Body of pancreas (tissue), 4 donors: ENCODE results near the gene LHX3. TPM values are rescaled to one million over a fixed set of nuclear protein-coding genes. Genes with fewer than 3 reads are reported as not detected.

Source experiments
- ATAC-seq: fragments of 150-250 bp; one replicate; pipeline ENCODE4 v1.9.1; 2016
- DNase-seq, 4 donors: peaks; one replicate each; pipeline ENCODE4 v3.0.0-alpha.2; 2019
- H3K27ac ChIP-seq, 4 donors: fragments of 200-600 bp; sonication (generic); 1 replicate in 3 of 4; 2 replicates in 1 of 4; pipeline versions ENCODE4 v1.5.1 to v1.6.1; 2016 to 2019; ENCODE audit warnings: mild to moderate bottlenecking in 1 of 4, mixed read lengths in 1 of 4, moderate library complexity in 1 of 4
- H3K27me3 ChIP-seq, 2 donors: fragments of 200-600 bp; sonication (generic); one replicate each; pipeline ENCODE4 v1.6.0; 2016; ENCODE audit warnings: mild to moderate bottlenecking in 1 of 2
- H3K36me3 ChIP-seq, 2 donors: fragments of 200-600 bp; sonication (generic); replicated peaks in 1 of 2; 2 replicates each; pipeline ENCODE4 v1.5.1; 2016; ENCODE audit warnings: low read depth in 2 of 2; ENCODE audit not compliant: insufficient read depth in 1 of 2
- H3K4me1 ChIP-seq: fragments of 200-600 bp; sonication (generic); one replicate; pipeline ENCODE4 v1.6.0; 2016
- H3K4me3 ChIP-seq, 2 donors: fragments of 200-600 bp; sonication (generic); 1 replicate in 1 of 2; 2 replicates in 1 of 2; pipeline ENCODE4 v1.5.1; 2016 to 2019
- H3K9me3 ChIP-seq, 3 donors: fragments of 200-600 bp; sonication (generic); 1 replicate in 2 of 3; 2 replicates in 1 of 3; pipeline ENCODE4 v1.5.1; 2016
- POLR2A ChIP-seq, 3 donors: fragments of 450-650 bp; IDR thresholded peaks; one replicate each; pipeline ENCODE4 v1.6.1; 2016; ENCODE audit warnings: antibody characterized with exemption in 3 of 3, mild to moderate bottlenecking in 2 of 3
- WGBS, 2 donors: methylation state at CpG; one replicate each; pipeline ENCODE4 v1.1.5; 2017; 5-methylcytosine and 5-hydroxymethylcytosine counted together
- intact Hi-C: fragments of 100-400 bp; cut with DNase I; formaldehyde crosslinking; loops from one replicate; pipeline ENCODE4 v1.15.1; 2023
- total RNA-seq, 2 donors: library from RNA; depleted of rRNA; stranded (reverse); fragments of >200 nt; gene quantifications; one replicate each; pipeline ENCODE4 v1.1.0, GENCODE V29; 2016
- TF ChIP-seq, protein P1 (sequence below), 7 experiments: fragments of 450-650 bp in 4 of 7; fragments of 200-600 bp in 3 of 7; sonication (generic) in 3 of 7; IDR thresholded peaks; one replicate each; pipeline ENCODE4 v1.5.1; 2016 to 2019; ENCODE audit warnings: antibody characterized with exemption in 7 of 7

LHX3 gene
- total RNA-seq, 2 donors from 2014 or later: not detected

DNA sequence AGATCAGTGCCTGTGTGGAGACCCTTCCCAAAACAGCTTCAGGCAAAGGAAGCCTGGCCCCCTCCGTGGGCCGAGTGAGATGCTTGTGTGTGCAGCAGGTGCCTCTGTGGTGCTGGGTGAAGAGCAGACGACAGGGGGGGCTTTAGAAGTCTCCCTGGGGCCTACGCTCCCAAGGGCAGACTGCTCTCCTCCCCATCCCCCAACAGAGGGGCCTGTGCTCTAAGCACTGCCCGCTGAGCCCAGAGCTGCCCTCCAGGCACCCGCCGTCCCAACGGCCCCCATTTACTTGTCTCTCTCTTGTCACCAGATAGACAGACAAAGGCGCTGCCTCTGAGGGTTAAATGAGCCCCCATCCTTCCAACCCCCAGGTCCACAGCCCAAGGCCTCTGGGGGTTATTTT is 2.7 kb upstream of the LHX3 start:
- intact Hi-C loops: no loop called here
- Histone ChIP-seq H3K4me3 (no peak overlapping the region), H3K4me1 (peaks cover 7% of the 10 kb centered on the region), H3K27me3 (peaks cover 0 to 14% of the 10 kb centered on the region in 2 donors), H3K27ac (no peak overlapping the region), H3K9me3 (no peaks in the 10 kb centered on the region), H3K36me3 (peaks cover 0 to 5% of the 10 kb centered on the region in 2 donors)
- no peak for ATAC-seq
- TF ChIP-seq POLR2A (IDR thresholded peaks at IDR 0.05): no peak
- TF ChIP-seq, protein P1, sequence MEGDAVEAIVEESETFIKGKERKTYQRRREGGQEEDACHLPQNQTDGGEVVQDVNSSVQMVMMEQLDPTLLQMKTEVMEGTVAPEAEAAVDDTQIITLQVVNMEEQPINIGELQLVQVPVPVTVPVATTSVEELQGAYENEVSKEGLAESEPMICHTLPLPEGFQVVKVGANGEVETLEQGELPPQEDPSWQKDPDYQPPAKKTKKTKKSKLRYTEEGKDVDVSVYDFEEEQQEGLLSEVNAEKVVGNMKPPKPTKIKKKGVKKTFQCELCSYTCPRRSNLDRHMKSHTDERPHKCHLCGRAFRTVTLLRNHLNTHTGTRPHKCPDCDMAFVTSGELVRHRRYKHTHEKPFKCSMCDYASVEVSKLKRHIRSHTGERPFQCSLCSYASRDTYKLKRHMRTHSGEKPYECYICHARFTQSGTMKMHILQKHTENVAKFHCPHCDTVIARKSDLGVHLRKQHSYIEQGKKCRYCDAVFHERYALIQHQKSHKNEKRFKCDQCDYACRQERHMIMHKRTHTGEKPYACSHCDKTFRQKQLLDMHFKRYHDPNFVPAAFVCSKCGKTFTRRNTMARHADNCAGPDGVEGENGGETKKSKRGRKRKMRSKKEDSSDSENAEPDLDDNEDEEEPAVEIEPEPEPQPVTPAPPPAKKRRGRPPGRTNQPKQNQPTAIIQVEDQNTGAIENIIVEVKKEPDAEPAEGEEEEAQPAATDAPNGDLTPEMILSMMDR (IDR thresholded peaks at IDR 0.05): no peak
- 88 to 90% methylated on average over 9 of the region's 9 CpGs for WGBS, 2 donors
- no peak for DNase-seq

DNA sequence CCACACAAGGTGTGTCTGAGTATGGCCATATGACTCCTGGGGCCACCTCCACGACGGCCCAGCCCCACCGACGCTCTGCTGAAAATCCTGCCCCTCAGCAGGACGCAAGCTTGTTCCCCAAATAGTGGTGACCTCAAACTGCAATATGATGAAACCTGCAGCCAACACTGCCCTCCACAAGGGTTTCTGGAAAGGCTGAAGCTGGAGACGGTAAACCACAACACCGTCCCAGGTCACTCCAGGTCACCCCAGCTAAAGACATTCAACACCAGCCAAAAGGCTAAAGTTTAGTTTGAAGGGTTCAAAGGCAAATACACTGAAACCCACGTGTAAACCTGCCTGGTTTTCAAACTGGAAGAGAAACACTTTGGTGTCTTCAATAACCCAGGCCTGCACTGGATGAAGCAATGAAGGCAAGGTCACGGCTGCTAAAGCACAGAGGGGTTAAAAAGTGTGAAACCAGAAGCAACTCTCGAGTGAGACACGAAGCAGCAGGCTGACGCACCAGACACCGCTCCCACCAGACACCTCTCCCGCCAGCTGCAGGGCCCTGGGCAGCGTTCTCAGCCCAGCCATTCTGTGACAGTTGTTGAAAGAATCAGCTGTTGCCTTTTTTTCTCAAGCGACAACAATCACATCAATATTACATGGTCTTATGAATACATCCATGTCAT is 1.8 kb upstream of the LHX3 start:
- H3K9me3 ChIP-seq: no peaks in the 10 kb centered on the region
- no peak for ATAC-seq
- H3K36me3 ChIP-seq: peaks cover 0 to 5% of the 10 kb centered on the region in 2 donors
- intact Hi-C loops: no loop called here
- H3K4me3 ChIP-seq: no peak overlapping the region
- TF ChIP-seq, protein P1 (IDR thresholded peaks at IDR 0.05): no peak
- TF ChIP-seq POLR2A (IDR thresholded peaks at IDR 0.05): no peak
- DNase-seq: no peak
- WGBS, 2 donors: 70 to 80% methylated on average over 16 of the region's 16 CpGs
- H3K27me3 ChIP-seq: peaks cover 0 to 22% of the 10 kb centered on the region in 2 donors
- peaks cover 7% of the 10 kb centered on the region for H3K4me1 ChIP-seq
- no peak overlapping the region for H3K27ac ChIP-seq

DNA sequence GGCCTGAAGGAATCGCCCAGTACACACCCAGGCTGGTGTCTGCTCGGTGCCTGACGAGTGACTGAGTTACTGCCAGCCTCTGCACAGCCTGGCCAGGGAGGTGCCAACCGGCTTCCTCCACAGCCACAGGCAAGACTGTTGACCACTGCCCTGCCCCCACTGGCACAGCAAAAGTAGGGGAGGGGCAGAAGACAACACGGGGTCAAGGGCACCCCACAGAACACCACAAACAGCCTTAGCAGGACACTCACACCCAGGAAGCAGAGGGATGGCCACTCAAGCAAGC is 722 bp upstream of the LHX3 start:
- peaks cover 0 to 2% of the 10 kb centered on the region in 2 donors for H3K36me3 ChIP-seq
- no peak overlapping the region for H3K27ac ChIP-seq
- 93 to 100% methylated on average over 2 to 5 of the region's 5 CpGs for WGBS, 2 donors
- peaks cover 0 to 28% of the 10 kb centered on the region in 2 donors for H3K27me3 ChIP-seq
- intact Hi-C loops: no loop called here
- H3K4me1 ChIP-seq: peaks cover 7% of the 10 kb centered on the region
- TF ChIP-seq, protein P1 (IDR thresholded peaks at IDR 0.05): no peak
- no peaks in the 10 kb centered on the region for H3K9me3 ChIP-seq
- no peak for ATAC-seq
- H3K4me3 ChIP-seq: no peak overlapping the region
- DNase-seq: no peak

DNA sequence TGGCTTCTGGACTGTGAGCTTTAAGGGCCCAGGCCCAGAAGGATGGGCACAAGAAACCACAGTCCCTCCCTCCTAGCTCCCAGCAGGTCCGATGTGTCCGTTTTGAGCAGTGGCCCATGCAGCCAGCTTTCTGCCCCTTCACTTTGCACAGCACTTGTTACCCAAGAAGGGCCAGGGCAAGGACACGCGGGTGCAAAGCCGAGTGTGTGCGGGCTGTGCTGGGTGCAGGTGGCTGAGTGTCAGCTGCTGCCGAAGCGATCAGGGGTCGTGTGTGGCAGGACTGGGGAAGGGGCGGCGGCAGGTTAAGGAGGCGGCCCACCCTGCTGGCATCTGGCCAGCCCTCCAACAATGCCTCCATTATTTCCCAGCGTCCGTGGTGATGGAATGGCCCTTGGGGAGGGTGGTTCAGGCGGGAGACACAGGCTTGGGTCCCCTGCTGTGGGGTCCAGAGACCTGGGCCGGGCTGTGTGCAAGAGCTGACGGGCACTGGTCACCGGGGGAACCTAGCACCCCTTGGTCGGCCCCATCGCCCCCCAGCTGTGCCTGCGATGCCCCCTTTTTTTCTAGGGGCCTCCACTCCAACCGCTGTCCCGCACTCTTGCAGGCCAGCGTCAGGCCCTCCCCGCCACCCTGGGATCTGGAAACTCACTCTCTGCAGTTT is 653 bp downstream of the LHX3 start:
- intact Hi-C loops: no loop called here
- TF ChIP-seq POLR2A (IDR thresholded peaks at IDR 0.05): no peak
- TF ChIP-seq, protein P1 (IDR thresholded peaks at IDR 0.05): no peak
- H3K27me3 ChIP-seq: peaks cover 0 to 36% of the 10 kb centered on the region in 2 donors
- H3K9me3 ChIP-seq: no peaks in the 10 kb centered on the region
- peaks cover 0 to 2% of the 10 kb centered on the region in 2 donors for H3K36me3 ChIP-seq
- ATAC-seq (no peak), DNase-seq (no peak)
- 44 to 51% methylated on average over 10 to 23 of the region's 25 CpGs for WGBS, 2 donors
- peaks cover 7% of the 10 kb centered on the region for H3K4me1 ChIP-seq
- no peak overlapping the region for H3K27ac ChIP-seq
- no peak overlapping the region for H3K4me3 ChIP-seq
